Measurements from ENCODE around the gene MOCOS. TPM values are rescaled to one million over a fixed set of nuclear protein-coding genes. Genes with fewer than 3 reads are reported as not detected.

MOCOS gene
- total and polyA plus RNA-seq, 11 donors = 0.07 to 1.0 (median 0.26) TPM

DNA sequence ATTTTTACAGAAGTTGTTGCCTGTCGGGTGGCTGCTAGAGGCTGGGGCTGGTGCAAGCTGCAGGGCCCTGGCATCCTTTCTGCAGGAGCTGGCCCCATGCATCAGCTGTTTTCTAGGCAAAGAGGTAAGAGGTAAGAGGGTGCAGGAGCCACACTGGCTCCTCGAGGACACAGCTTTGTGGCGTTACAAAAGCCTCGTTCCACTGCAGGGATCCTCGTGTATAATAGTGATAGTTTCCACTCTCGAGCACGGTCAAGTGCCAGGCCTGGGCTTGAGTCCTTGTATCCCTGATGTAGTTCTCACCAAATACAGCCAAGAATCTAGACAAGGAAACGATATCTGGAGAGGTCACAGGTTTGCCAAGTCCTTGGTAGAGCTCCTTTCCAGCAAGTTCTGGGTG, 77.0 kb downstream of the MOCOS start:
- ATAC-seq = no peak
- no peaks in the 10 kb centered on the region for H3K9me3 ChIP-seq
- no peaks in the 10 kb centered on the region for H3K27me3 ChIP-seq
- WGBS, 4 donors = 62 to 64% (median 63%) methylated on average over 8 of the region's 8 CpGs
- no peaks in the 10 kb centered on the region for H3K36me3 ChIP-seq
- TF ChIP-seq CTCF (IDR thresholded peaks at IDR 0.05) = no peak
- no peak for TF ChIP-seq POLR2A (IDR thresholded peaks at IDR 0.05)
- DNase-seq = no peak
- no peak overlapping the region for H3K27ac ChIP-seq
- intact Hi-C loops (cut with DNase I) = no loop called here
- peaks cover 0 to 8% (median 0%) of the 10 kb centered on the region in 12 donors for H3K4me1 ChIP-seq
- H3K4me3 ChIP-seq = no peak overlapping the region

- DNase-seq (no peak), ATAC-seq (no peak)
- H3K4me1 ChIP-seq = peaks cover 0 to 8% (median 0%) of the 10 kb centered on the region in 12 donors
- H3K27me3 ChIP-seq = no peaks in the 10 kb centered on the region
- no peaks in the 10 kb centered on the region for H3K36me3 ChIP-seq
- H3K27ac ChIP-seq = no peak overlapping the region
- intact Hi-C loops (cut with DNase I) = no loop called here
- WGBS, 4 donors = 9 to 22% (median 14%) methylated on average over 5 of the region's 5 CpGs
- TF ChIP-seq POLR2A (IDR thresholded peaks at IDR 0.05) (no peak), CTCF (IDR thresholded peaks at IDR 0.05) (no peak)
- no peaks in the 10 kb centered on the region for H3K9me3 ChIP-seq
- no peak overlapping the region for H3K4me3 ChIP-seq
Measured at GRCh38 chr18:36265015-36265414, 77.7 kb downstream of the MOCOS start.

GRCh38 chr18:36269157-36269556, 81.9 kb downstream of the MOCOS start:
- no peaks in the 10 kb centered on the region for H3K9me3 ChIP-seq
- no peak overlapping the region for H3K27ac ChIP-seq
- no peak for DNase-seq
- 77 to 85% (median 81%) methylated on average over 4 of the region's 4 CpGs for WGBS, 4 donors
- TF ChIP-seq CTCF (IDR thresholded peaks at IDR 0.05) (no peak), POLR2A (IDR thresholded peaks at IDR 0.05) (no peak)
- ATAC-seq = no peak
- no peak overlapping the region for H3K4me3 ChIP-seq
- H3K27me3 ChIP-seq = no peaks in the 10 kb centered on the region
- peaks cover 0 to 8% (median 0%) of the 10 kb centered on the region in 12 donors for H3K4me1 ChIP-seq
- intact Hi-C loops (cut with DNase I) = no loop called here
- no peaks in the 10 kb centered on the region for H3K36me3 ChIP-seq

DNA sequence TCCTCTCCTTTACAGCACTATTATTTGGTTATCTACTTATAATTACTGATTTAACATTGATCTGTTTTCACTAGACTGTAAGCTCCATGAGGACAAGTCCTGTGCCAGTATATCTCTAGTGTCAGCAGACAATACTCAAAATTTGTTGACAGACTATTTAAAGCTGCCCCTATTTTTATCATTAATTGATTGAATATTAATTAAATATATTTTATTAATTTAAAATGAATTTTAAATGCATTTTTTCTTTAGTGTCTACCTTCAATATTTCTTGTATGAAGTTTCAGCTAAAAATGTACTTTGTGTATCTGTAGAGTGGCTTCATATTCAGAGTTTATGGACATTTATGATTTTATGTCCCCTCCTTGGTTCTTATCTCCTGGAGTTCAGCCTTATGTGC, 83.9 kb downstream of the MOCOS start:
- H3K4me3 ChIP-seq = no peak overlapping the region
- intact Hi-C loops (cut with DNase I) = loop anchor here in 1 of 10 donors (5.0 kb wide), 1 partner anchor 99 kb away; no protein-coding TSS in a partner anchor
- DNase-seq = no peak
- no peaks in the 10 kb centered on the region for H3K36me3 ChIP-seq
- H3K27me3 ChIP-seq = no peaks in the 10 kb centered on the region
- ATAC-seq = no peak
- H3K4me1 ChIP-seq = no peaks in the 10 kb centered on the region
- no peaks in the 10 kb centered on the region for H3K9me3 ChIP-seq
- TF ChIP-seq POLR2A (IDR thresholded peaks at IDR 0.05) (no peak), CTCF (IDR thresholded peaks at IDR 0.05) (no peak)
- H3K27ac ChIP-seq = no peak overlapping the region
